Breast epithelium (tissue), 3 donors: ENCODE data around the gene PLXNA4.

ENCODE experiments used
- POLR2AphosphoS5 ChIP-seq, 3 donors: sonication (generic); formaldehyde crosslinking; IDR thresholded peaks; one replicate each; pipeline ENCODE4 v1.6.1; 2017; ENCODE audit warnings: antibody characterized with exemption in 3 of 3
- TF ChIP-seq, protein P1 (sequence below), 3 donors: fragments of 450-650 bp; IDR thresholded peaks; one replicate each; pipeline ENCODE4 v1.5.1; 2016 to 2017; ENCODE audit warnings: antibody characterized with exemption in 3 of 3, mild to moderate bottlenecking in 3 of 3, moderate library complexity in 3 of 3

DNA sequence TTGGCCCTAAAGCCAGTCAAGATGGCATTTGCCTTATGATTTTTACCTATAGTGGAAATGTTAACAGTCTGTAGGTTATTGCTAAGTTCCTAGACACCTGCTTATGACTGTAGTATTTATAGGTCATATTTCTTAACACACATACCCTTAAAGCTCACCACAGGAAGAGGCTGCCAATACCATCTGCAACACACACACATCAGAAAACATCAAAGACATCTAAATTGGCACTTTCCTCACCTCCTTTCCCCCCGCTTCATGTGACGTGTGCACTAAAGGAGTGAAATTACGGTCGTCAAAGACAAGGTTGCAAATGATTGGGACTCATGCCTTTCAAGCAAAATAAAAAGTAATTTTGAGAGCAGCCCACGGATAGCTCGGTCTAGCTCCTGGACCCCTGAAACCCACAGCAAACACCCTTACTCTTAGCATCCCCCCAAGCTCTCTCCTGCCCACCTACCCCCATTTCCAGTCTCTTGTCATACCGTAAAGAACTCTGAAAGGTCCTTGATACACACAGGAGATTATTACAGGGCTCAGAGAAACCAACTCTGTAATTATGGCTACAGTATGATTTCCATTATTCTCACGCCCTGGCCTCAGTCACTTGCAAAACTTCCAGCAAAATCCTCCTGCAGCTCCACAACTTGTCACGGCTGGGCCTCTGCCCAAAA lies 90.5 kb downstream of the PLXNA4 start:
- TF ChIP-seq, protein P1, sequence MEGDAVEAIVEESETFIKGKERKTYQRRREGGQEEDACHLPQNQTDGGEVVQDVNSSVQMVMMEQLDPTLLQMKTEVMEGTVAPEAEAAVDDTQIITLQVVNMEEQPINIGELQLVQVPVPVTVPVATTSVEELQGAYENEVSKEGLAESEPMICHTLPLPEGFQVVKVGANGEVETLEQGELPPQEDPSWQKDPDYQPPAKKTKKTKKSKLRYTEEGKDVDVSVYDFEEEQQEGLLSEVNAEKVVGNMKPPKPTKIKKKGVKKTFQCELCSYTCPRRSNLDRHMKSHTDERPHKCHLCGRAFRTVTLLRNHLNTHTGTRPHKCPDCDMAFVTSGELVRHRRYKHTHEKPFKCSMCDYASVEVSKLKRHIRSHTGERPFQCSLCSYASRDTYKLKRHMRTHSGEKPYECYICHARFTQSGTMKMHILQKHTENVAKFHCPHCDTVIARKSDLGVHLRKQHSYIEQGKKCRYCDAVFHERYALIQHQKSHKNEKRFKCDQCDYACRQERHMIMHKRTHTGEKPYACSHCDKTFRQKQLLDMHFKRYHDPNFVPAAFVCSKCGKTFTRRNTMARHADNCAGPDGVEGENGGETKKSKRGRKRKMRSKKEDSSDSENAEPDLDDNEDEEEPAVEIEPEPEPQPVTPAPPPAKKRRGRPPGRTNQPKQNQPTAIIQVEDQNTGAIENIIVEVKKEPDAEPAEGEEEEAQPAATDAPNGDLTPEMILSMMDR (IDR thresholded peaks at IDR 0.05): no peak
- no peak for TF ChIP-seq POLR2AphosphoS5 (IDR thresholded peaks at IDR 0.05)
